GM10248 (cell line): ENCODE results near the gene ARID4A.

Experiments
- CTCF ChIA-PET: fragments of 300-600 bp; sonication (Branson Sonifier 250); formaldehyde crosslinking; extraction: SDS; loops from one replicate; lab custom pipeline; 2021; ENCODE audit warnings: antibody characterized with exemption; lab: Yijun Ruan, JAX
- POLR2A ChIA-PET: fragments of 350-650 bp; sonication (Branson Sonifier 250); formaldehyde crosslinking; extraction: SDS; loops from one replicate; lab custom pipeline; 2020; ENCODE audit warnings: antibody characterized with exemption; lab: Yijun Ruan, JAX
- DNase-seq: peaks from one replicate; pipeline ENCODE4 v3.0.0; 2012; ENCODE audit errors: extremely low spot score
- CTCF ChIP-seq: IDR thresholded peaks from 2 replicates; pipeline ENCODE4 v1.5.1; 2012; ENCODE audit warnings: mild to moderate bottlenecking, low read depth; ENCODE audit errors: extremely low read depth, missing control alignments, control extremely low read depth

ARID4A gene

GRCh38 chr14:58288106-58288792 lies 10.1 kb upstream of the ARID4A start:
- DNase-seq = no peak
- ChIA-PET POLR2A (interaction anchor here (1.2 kb wide), 1 partner anchor 10 kb away, joined by 4 read pairs; the partner anchor contains the start of gene ARID4A), CTCF (interaction anchor here (1.0 kb wide), 1 partner anchor 19 kb away, joined by 3 read pairs; no protein-coding TSS in a partner anchor)
- TF ChIP-seq CTCF = no peak

GRCh38 chr14:58291646-58292045 lies 6.7 kb upstream of the ARID4A start:
- ChIA-PET POLR2A (no interaction called here), CTCF (no interaction called here)
- TF ChIP-seq CTCF = no peak
- no peak for DNase-seq

GRCh38 chr14:58292187-58292586 lies 6.2 kb upstream of the ARID4A start:
- no peak for TF ChIP-seq CTCF
- ChIA-PET POLR2A (no interaction called here), CTCF (no interaction called here)
- no peak for DNase-seq

GRCh38 chr14:58294201-58294600 lies 4.2 kb upstream of the ARID4A start:
- DNase-seq = no peak
- POLR2A ChIA-PET = no interaction called here
- CTCF ChIA-PET = no interaction called here
- TF ChIP-seq CTCF = no peak

GRCh38 chr14:58296726-58297125 lies 1.6 kb upstream of the ARID4A start:
- TF ChIP-seq CTCF = no peak
- no peak for DNase-seq
- ChIA-PET POLR2A (no interaction called here), CTCF (interaction anchor here (1.9 kb wide), 1 partner anchor 11 kb away, joined by 4 read pairs; no protein-coding TSS in a partner anchor)

GRCh38 chr14:58297412-58297761 lies 968 bp upstream of the ARID4A start:
- ChIA-PET CTCF (interaction anchor here (0.9 to 1.9 kb wide), 7 partner anchors 8 to 98 kb away, joined by 3 to 5 read pairs (median 4); partner anchors contain the start of gene TOMM20L), POLR2A (interaction anchor here (1.0 to 1.5 kb wide), 4 partner anchors 10 to 53 kb away, joined by 4 to 11 read pairs (median 7); partner anchors contain the start of gene PSMA3)
- no peak for DNase-seq
- no peak for TF ChIP-seq CTCF
